K562 (cell line): ENCODE measurements around the gene KRT75. TPM values are rescaled to one million over a fixed set of nuclear protein-coding genes. Genes with fewer than 3 reads are reported as not detected.

ENCODE experiments used
- ATAC-seq: fragments of 200-7000 bp; cut with Tn5 transposase; 3 replicates; pipeline ENCODE4 v1.9.1; 2020; ENCODE audit warnings: moderate library complexity
- BruUV-seq: library from RNA; stranded (reverse); fragments of 400-500 nt; replicated peaks from 2 replicates; lab custom pipeline; 2021; lab: Mats Ljungman, UMichigan
- CTCF ChIA-PET: fragments of 300-600 bp; formaldehyde crosslinking; extraction: SDS; loops from one replicate; lab custom pipeline; 2021; ENCODE audit warnings: low intra/inter-chr PET ratio; lab: Yijun Ruan, JAX
- POLR2A ChIA-PET: fragments of 300-600, 350-650 bp; sonication (Branson Sonifier 250); formaldehyde crosslinking; extraction: SDS; loops from one replicate; lab custom pipeline; 2021; ENCODE audit warnings: antibody characterized with exemption, inconsistent platforms; lab: Yijun Ruan, JAX
- DNase-seq, 4 experiments: peaks; one replicate each; pipeline versions ENCODE4 v3.0.0 to v3.0.0-alpha.2; 2011 to 2018; ENCODE audit warnings: low spot score in 3 of 4, mixed read lengths in 3 of 4; ENCODE audit errors: extremely low read depth in 1 of 4
- FAIRE-seq: peaks from 2 replicates; lab custom pipeline; 2011; peaks lifted over from hg19 to GRCh38; lab: Jason Lieb, UNC
- H2AFZ ChIP-seq: 2 replicates; pipeline ENCODE4 v1.6.0; 2011; ENCODE audit warnings: low read depth, low read length, control low read depth, inconsistent platforms
- H3K27ac ChIP-seq: fragments of 200-600 bp; 3 replicates; pipeline ENCODE4 v1.8.0; 2011; ENCODE audit warnings: low read depth, mild to moderate bottlenecking, control low read depth, inconsistent platforms, low read length, moderate library complexity, mixed read lengths; ENCODE audit errors: extremely low read depth
- H3K27me3 ChIP-seq, 2 experiments: fragments of 300-600 bp in 1 of 2; 2 replicates in 1 of 2; 3 replicates in 1 of 2; pipeline versions ENCODE4 v1.6.0 to v1.8.0; 2011; ENCODE audit warnings: inconsistent platforms in 2 of 2, low read length in 2 of 2, mild to moderate bottlenecking in 1 of 2, mixed read lengths in 1 of 2, moderate library complexity in 1 of 2; ENCODE audit not compliant: control insufficient read depth in 2 of 2, insufficient read depth in 2 of 2
- H3K36me3 ChIP-seq: fragments of 300-600 bp; 3 replicates; pipeline ENCODE4 v1.8.0; 2011; ENCODE audit warnings: mild to moderate bottlenecking, low read length, inconsistent platforms; ENCODE audit not compliant: control insufficient read depth, insufficient read depth
- H3K4me1 ChIP-seq, 2 experiments: fragments of 200-600 bp in 1 of 2; replicated peaks in 1 of 2; 2 replicates in 1 of 2; 3 replicates in 1 of 2; pipeline versions ENCODE4 v1.5.1 to v1.8.0; 2011; ENCODE audit warnings: inconsistent platforms in 2 of 2, low read length in 2 of 2, mild to moderate bottlenecking in 1 of 2, mixed read lengths in 1 of 2, moderate library complexity in 1 of 2; ENCODE audit not compliant: control insufficient read depth in 2 of 2, insufficient read depth in 2 of 2
- H3K4me2 ChIP-seq: 2 replicates; pipeline ENCODE4 v1.6.1; 2011; ENCODE audit warnings: low read length, control low read depth, inconsistent platforms, mixed read lengths; ENCODE audit not compliant: insufficient read depth
- H3K4me3 ChIP-seq: fragments of 200-600 bp; sonication (generic), shearing (Covaris generic); 2 replicates; pipeline ENCODE4 v1.5.1; 2016; ENCODE audit warnings: control low read depth, inconsistent platforms
- H3K79me2 ChIP-seq: fragments of 200-600 bp; 3 replicates; pipeline ENCODE4 v1.8.0; 2011; ENCODE audit warnings: low read length, inconsistent platforms; ENCODE audit not compliant: control insufficient read depth, insufficient read depth
- H3K9ac ChIP-seq, 2 experiments: 2 replicates each; pipeline versions ENCODE4 v1.6.0 to v1.6.1; 2011; ENCODE audit warnings: low read depth in 2 of 2, low read length in 2 of 2, control low read depth in 1 of 2, inconsistent platforms in 1 of 2, mild to moderate bottlenecking in 1 of 2, mixed read lengths in 1 of 2; ENCODE audit not compliant: insufficient read depth in 1 of 2
- H3K9me1 ChIP-seq: one replicate; pipeline ENCODE4 v1.6.0; 2011; ENCODE audit warnings: inconsistent platforms, mild to moderate bottlenecking, low read length, moderate library complexity; ENCODE audit not compliant: control insufficient read depth, insufficient read depth
- H3K9me3 ChIP-seq: replicated peaks from 2 replicates; pipeline ENCODE4 v1.5.1; 2011; ENCODE audit warnings: low read depth, low read length, inconsistent platforms; ENCODE audit not compliant: control insufficient read depth, insufficient read depth
- H4K20me1 ChIP-seq: replicated peaks from 2 replicates; pipeline ENCODE4 v1.6.1; 2011; ENCODE audit warnings: low read length, inconsistent platforms, mixed read lengths; ENCODE audit not compliant: control insufficient read depth, insufficient read depth
- BRD9 ChIP-seq: fragments of 450-650 bp; IDR thresholded peaks from 2 replicates; pipeline ENCODE4 v1.6.1; 2018; ENCODE audit warnings: low read depth; ENCODE audit not compliant: partially characterized antibody
- C11orf30 ChIP-seq: fragments of 450-650 bp; IDR thresholded peaks from 2 replicates; pipeline ENCODE4 v1.6.1; 2016; ENCODE audit warnings: low read depth, mild to moderate bottlenecking
- FUS ChIP-seq: fragments of 200-400 bp; formaldehyde crosslinking; optimal IDR thresholded peaks from 2 replicates; pipeline ENCODE3; 2017; ENCODE audit warnings: low read depth, low read length
- KHSRP ChIP-seq: fragments of 450-650 bp; IDR thresholded peaks from 2 replicates; pipeline ENCODE4 v1.6.1; 2017
- MAFF ChIP-seq: IDR thresholded peaks from 2 replicates; pipeline ENCODE4 v1.6.1; 2012; ENCODE audit warnings: low read length, improper control_type of control experiment
- MAFG ChIP-seq: fragments of 450-650 bp; conservative IDR thresholded peaks from 2 replicates; pipeline ENCODE4 v1.6.1; 2016; ENCODE audit warnings: missing genetic modification characterization, missing compliant biosample characterization
- MAFK ChIP-seq: IDR thresholded peaks from 2 replicates; pipeline ENCODE4 v1.6.1; 2011; ENCODE audit warnings: low read length, improper control_type of control experiment
- SNRNP70 ChIP-seq: fragments of 200-400 bp; formaldehyde crosslinking; optimal IDR thresholded peaks from 2 replicates; pipeline ENCODE3; 2017; ENCODE audit warnings: low read depth, low read length
- TCF7L2 ChIP-seq: fragments of 150-350 bp; IDR thresholded peaks from 2 replicates; pipeline ENCODE4 v1.6.1; 2016; ENCODE audit warnings: low read depth, mild to moderate bottlenecking, low read length, moderate library complexity
- ZEB2 ChIP-seq: fragments of 450-650 bp; IDR thresholded peaks from 2 replicates; pipeline ENCODE4 v1.6.1; 2016
- ZNF316 ChIP-seq: fragments of 450-650 bp; IDR thresholded peaks from 2 replicates; pipeline ENCODE4 v1.6.1; 2016
- WGBS: fragments of 100-300 bp; shearing (Covaris generic); methylation state at CpG from one replicate; pipeline ENCODE4 v1.1.6; 2016; ENCODE audit warnings: low coverage, mixed read lengths; ENCODE audit not compliant: insufficient coverage; ENCODE audit errors: missing lambda C conversion rate; 5-methylcytosine and 5-hydroxymethylcytosine counted together
- in situ Hi-C: fragments of 300-500 bp; cut with MboI; formaldehyde crosslinking; loops from 4 replicates; pipeline ENCODE4 v1.15.0; 2018; ENCODE audit warnings: inconsistent platforms, mixed read lengths
- intact Hi-C: fragments of 100-400 bp; cut with micrococcal nuclease; formaldehyde crosslinking; loops from 2 replicates; pipeline ENCODE4 v1.14.2; 2022
- polyA plus RNA-seq, 8 experiments: library from polyadenylated mRNA; depleted of rRNA in 4 of 8; stranded (reverse) in 5 of 8; unstranded in 3 of 8; fragments of >200 nt; fragmentation: Nextera tagmentation in 2 of 8; fragmentation: Illumina TruSeq in 1 of 8; extraction: Ambion mirVana in 2 of 8; extraction: Trizol in 1 of 8; gene quantifications; 2 replicates each; pipeline versions ENCODE4 v1.2.1 to v1.2.3, GENCODE V29; 2011 to 2014; ENCODE audit warnings: inconsistent platforms in 1 of 8, missing spikeins in 1 of 8
- total RNA-seq, 7 experiments: library from RNA; depleted of rRNA in 6 of 7; stranded (reverse); fragments of >200 nt in 6 of 7; fragmentation: Illumina TruSeq in 2 of 7; extraction: Trizol in 2 of 7; gene quantifications; 2 replicates each; pipeline versions ENCODE4 v1.2.1 to v1.2.3, GENCODE V29; 2011 to 2021; ENCODE audit warnings: low replicate concordance in 1 of 7
- TF ChIP-seq, protein P1 (sequence below), 2 experiments: fragments of 450-650 bp in 1 of 2; sonication (generic) in 1 of 2; formaldehyde crosslinking in 1 of 2; IDR thresholded peaks; 2 replicates each; pipeline versions ENCODE4 v1.7.1 to v1.9.0; 2016 to 2022; ENCODE audit warnings: inconsistent platforms in 1 of 2, mild to moderate bottlenecking in 1 of 2, missing genetic modification reagents in 1 of 2

The KRT75 gene
- total and polyA plus RNA-seq, 9 of the 15 experiments (the other 6 are each of a cell fraction or from before 2014, with no cell fraction given), result not detected

DNA sequence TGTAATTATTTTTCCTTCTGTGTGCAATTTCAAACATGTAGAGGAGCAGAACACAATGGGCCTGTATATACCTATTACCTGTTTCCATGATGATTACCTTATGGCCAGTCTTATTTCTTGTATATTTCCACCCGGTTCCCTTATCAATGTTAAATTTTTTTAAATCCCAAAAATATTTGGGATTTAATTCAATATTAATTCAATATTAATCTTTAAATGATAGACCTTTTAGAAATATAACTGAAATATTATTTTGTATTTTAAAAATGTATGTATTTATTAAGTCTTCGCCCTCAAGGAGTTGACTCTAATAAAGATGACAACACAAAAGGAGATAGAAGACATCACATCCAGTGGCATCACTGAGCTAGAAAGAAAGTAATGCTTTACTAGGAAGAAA is 40.0 kb upstream of the KRT75 start (continued):
- TF ChIP-seq SNRNP70 (no peak), ZEB2 (no peak), FUS (no peak)

GRCh38 chr12:52473768-52474167 is 39.6 kb upstream of the KRT75 start, which contains the start of gene KRT6C:
KRT6C (minus strand) TSS chr12:52473805; CDS start chr12:52473737, 68 bp downstream.
- 0% methylated on average over 4 of the region's 4 CpGs for WGBS

More at GRCh38 chr12:52473768-52474167, 39.6 kb upstream of the KRT75 start, which contains the start of gene KRT6C:
- FAIRE-seq (no peak), DNase-seq (no peak), ATAC-seq (no peak)
- Histone ChIP-seq H3K27ac (no peak within 1 kb of the TSS), H3K79me2 (no peaks in the 10 kb centered on the region), H3K4me1 (no peaks in the 10 kb centered on the region), H4K20me1 (no peaks in the 10 kb centered on the region; the same call in 1 of the 2 replicates), H3K4me2 (no peak within 1 kb of the TSS), H3K27me3 (peaks cover 5% of the 10 kb centered on the region in 2 experiments; a peak in 3 of 5 replicates), H3K9me3 (no peaks in the 10 kb centered on the region), H3K36me3 (no peaks in the 10 kb centered on the region), H3K9ac (no peak within 1 kb of the TSS), H3K9me1 (no peaks in the 10 kb centered on the region), H2AFZ (no peak within 1 kb of the TSS), H3K4me3 (no peak within 1 kb of the TSS)
- BruUV-seq, result no TSS peak
- in situ Hi-C loops, result no loop called here
- POLR2A ChIA-PET, result no interaction called here
- CTCF ChIA-PET, result no interaction called here
- intact Hi-C loops, result no loop called here
- TF ChIP-seq KHSRP (no peak), TCF7L2 (no peak), MAFK (peak; percentile 85), ZNF316 (peak; percentile 85), C11orf30 (peak; percentile 81), BRD9 (no peak), MAFG (tag) (peak; percentile 84), MAFF (peak; percentile 83)
- TF ChIP-seq, protein P1, sequence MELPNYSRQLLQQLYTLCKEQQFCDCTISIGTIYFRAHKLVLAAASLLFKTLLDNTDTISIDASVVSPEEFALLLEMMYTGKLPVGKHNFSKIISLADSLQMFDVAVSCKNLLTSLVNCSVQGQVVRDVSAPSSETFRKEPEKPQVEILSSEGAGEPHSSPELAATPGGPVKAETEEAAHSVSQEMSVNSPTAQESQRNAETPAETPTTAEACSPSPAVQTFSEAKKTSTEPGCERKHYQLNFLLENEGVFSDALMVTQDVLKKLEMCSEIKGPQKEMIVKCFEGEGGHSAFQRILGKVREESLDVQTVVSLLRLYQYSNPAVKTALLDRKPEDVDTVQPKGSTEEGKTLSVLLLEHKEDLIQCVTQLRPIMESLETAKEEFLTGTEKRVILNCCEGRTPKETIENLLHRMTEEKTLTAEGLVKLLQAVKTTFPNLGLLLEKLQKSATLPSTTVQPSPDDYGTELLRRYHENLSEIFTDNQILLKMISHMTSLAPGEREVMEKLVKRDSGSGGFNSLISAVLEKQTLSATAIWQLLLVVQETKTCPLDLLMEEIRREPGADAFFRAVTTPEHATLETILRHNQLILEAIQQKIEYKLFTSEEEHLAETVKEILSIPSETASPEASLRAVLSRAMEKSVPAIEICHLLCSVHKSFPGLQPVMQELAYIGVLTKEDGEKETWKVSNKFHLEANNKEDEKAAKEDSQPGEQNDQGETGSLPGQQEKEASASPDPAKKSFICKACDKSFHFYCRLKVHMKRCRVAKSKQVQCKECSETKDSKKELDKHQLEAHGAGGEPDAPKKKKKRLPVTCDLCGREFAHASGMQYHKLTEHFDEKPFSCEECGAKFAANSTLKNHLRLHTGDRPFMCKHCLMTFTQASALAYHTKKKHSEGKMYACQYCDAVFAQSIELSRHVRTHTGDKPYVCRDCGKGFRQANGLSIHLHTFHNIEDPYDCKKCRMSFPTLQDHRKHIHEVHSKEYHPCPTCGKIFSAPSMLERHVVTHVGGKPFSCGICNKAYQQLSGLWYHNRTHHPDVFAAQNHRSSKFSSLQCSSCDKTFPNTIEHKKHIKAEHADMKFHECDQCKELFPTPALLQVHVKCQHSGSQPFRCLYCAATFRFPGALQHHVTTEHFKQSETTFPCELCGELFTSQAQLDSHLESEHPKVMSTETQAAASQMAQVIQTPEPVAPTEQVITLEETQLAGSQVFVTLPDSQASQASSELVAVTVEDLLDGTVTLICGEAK (IDR thresholded peaks at IDR 0.05), result no peak
- TF ChIP-seq, protein P1 (CRISPR knock-in tag; IDR thresholded peaks at IDR 0.05), result no peak
